ENCODE results near the gene CDH13.

CDH13 gene

DNA sequence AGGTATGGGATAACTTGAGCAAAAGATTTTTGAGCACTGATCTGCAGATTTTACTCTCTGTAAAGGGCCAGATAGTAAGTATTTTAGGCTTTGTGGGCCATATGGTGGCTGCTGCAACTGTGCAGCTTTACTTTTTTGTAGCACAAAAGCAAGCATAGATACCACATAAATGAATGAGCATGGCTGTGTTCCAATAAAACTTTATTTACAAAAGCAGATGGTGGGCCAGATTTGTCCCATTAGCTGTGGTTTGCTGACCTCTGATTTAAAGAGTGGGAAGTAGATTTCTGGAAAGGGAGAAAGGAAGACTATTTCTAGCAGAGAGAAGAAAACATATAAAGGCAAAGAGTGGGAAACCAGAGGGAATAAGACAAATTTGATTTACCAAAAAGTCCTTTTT lies 882.5 kb downstream of the CDH13 start:
- no peaks in the 10 kb centered on the region for H3K79me2 ChIP-seq (ENCODE audit: control insufficient read depth, low read length)

DNA sequence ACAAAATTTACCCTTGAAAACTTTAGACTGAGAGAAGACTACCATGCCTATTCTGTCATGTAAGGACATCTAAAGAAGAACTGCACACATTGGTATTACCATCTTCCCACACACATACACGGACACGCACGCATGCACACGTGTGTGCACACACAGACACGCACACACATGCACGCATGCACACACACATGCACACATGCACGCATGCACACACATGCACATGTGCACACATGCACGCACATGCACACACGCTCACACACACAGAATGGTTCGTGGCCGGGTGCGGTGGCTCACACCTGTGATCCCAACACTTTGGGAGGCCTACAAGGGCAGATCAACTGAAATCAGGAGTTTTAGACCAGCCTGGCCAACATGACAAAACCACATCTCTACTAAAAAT lies 884.1 kb downstream of the CDH13 start:
- H3K27me3 ChIP-seq (ENCODE audit: control insufficient read depth, low read length) = no peaks in the 10 kb centered on the region
- no peak for TF ChIP-seq CTCF (IDR thresholded peaks at IDR 0.05; ENCODE audit: low read depth, low read length, poor library complexity, severe bottlenecking)
- no peak for TF ChIP-seq EZH2phosphoT487 (IDR thresholded peaks at IDR 0.05; ENCODE audit: borderline replicate concordance, low read length)

More for the DNA sequence above, 882.5 kb downstream of the CDH13 start:
- H3K27ac ChIP-seq (ENCODE audit: low read depth, low read length) = no peak overlapping the region
- no peak overlapping the region for H3K4me3 ChIP-seq (ENCODE audit: low read length)
- H3K4me1 ChIP-seq (ENCODE audit: control insufficient read depth, low read length) = no peaks in the 10 kb centered on the region
- no peaks in the 10 kb centered on the region for H3F3A ChIP-seq (ENCODE audit: control insufficient read depth, insufficient read depth)
- no peak overlapping the region for H3K4me2 ChIP-seq (ENCODE audit: low read length)
- H3K36me3 ChIP-seq (ENCODE audit: control insufficient read depth, low read length) = no peaks in the 10 kb centered on the region
- no peaks in the 10 kb centered on the region for H3K9me2 ChIP-seq (replicated peaks; ENCODE audit: control insufficient read depth, low read length)
- no peaks in the 10 kb centered on the region for H3K9me3 ChIP-seq (ENCODE audit: control insufficient read depth, insufficient read depth, low read length)
- TF ChIP-seq CTCF (IDR thresholded peaks at IDR 0.05; ENCODE audit: low read depth, low read length, poor library complexity, severe bottlenecking) (no peak), EZH2phosphoT487 (IDR thresholded peaks at IDR 0.05; ENCODE audit: borderline replicate concordance, low read length) (no peak)
- no peaks in the 10 kb centered on the region for H3K27me3 ChIP-seq (ENCODE audit: control insufficient read depth, low read length)
- H4K20me1 ChIP-seq (ENCODE audit: control insufficient read depth, insufficient read depth, low read depth, low read length) = no peaks in the 10 kb centered on the region

GRCh38 chr16:83513008-83513755 lies 886.4 kb downstream of the CDH13 start:
- Histone ChIP-seq H4K20me1 (ENCODE audit: control insufficient read depth, insufficient read depth, low read depth, low read length) (no peaks in the 10 kb centered on the region), H3K27me3 (ENCODE audit: control insufficient read depth, low read length) (no peaks in the 10 kb centered on the region), H3K4me1 (ENCODE audit: control insufficient read depth, low read length) (no peaks in the 10 kb centered on the region), H3K79me2 (ENCODE audit: control insufficient read depth, low read length) (no peaks in the 10 kb centered on the region), H3K4me3 (ENCODE audit: low read length) (no peak overlapping the region), H3K4me2 (ENCODE audit: low read length) (no peak overlapping the region), H3K27ac (ENCODE audit: low read depth, low read length) (no peak overlapping the region), H3K36me3 (ENCODE audit: control insufficient read depth, low read length) (no peaks in the 10 kb centered on the region), H3K9me3 (ENCODE audit: control insufficient read depth, insufficient read depth, low read length) (no peaks in the 10 kb centered on the region), H3F3A (ENCODE audit: control insufficient read depth, insufficient read depth) (no peaks in the 10 kb centered on the region), H3K9me2 (replicated peaks; ENCODE audit: control insufficient read depth, low read length) (no peaks in the 10 kb centered on the region)
- TF ChIP-seq CTCF (IDR thresholded peaks at IDR 0.05; ENCODE audit: low read depth, low read length, poor library complexity, severe bottlenecking) (no peak), EZH2phosphoT487 (IDR thresholded peaks at IDR 0.05; ENCODE audit: borderline replicate concordance, low read length) (no peak)

More for the DNA sequence above, 884.1 kb downstream of the CDH13 start:
- no peak overlapping the region for H3K27ac ChIP-seq (ENCODE audit: low read depth, low read length)
- H3K4me1 ChIP-seq (ENCODE audit: control insufficient read depth, low read length) = no peaks in the 10 kb centered on the region
- H3K4me2 ChIP-seq (ENCODE audit: low read length) = no peak overlapping the region
- no peaks in the 10 kb centered on the region for H3K79me2 ChIP-seq (ENCODE audit: control insufficient read depth, low read length)
- H3K9me3 ChIP-seq (ENCODE audit: control insufficient read depth, insufficient read depth, low read length) = no peaks in the 10 kb centered on the region
- H3F3A ChIP-seq (ENCODE audit: control insufficient read depth, insufficient read depth) = no peaks in the 10 kb centered on the region
- no peaks in the 10 kb centered on the region for H3K36me3 ChIP-seq (ENCODE audit: control insufficient read depth, low read length)
- no peak overlapping the region for H3K4me3 ChIP-seq (ENCODE audit: low read length)
- no peaks in the 10 kb centered on the region for H4K20me1 ChIP-seq (ENCODE audit: control insufficient read depth, insufficient read depth, low read depth, low read length)
- H3K9me2 ChIP-seq (replicated peaks; ENCODE audit: control insufficient read depth, low read length) = no peaks in the 10 kb centered on the region

Data from DOHH2 (cell line).